Tibial nerve (tissue), 4 donors: ENCODE results near the gene C9orf72. TPM values are rescaled to one million over a fixed set of nuclear protein-coding genes. Genes with fewer than 3 reads are reported as not detected.

Source experiments
- DNase-seq, 2 donors: peaks; one replicate each; pipeline ENCODE4 v3.0.0-alpha.2; 2019; ENCODE audit warnings: low spot score in 2 of 2
- H3K27ac ChIP-seq, 4 donors: fragments of 200-600 bp; sonication (generic) in 3 of 4; one replicate each; pipeline ENCODE4 v1.5.1; 2017 to 2019; ENCODE audit warnings: mild to moderate bottlenecking in 1 of 4
- H3K27me3 ChIP-seq, 2 donors: fragments of 200-600 bp; sonication (generic) in 1 of 2; one replicate each; pipeline versions ENCODE4 v1.5.1 to v1.6.0; 2017 to 2019
- H3K36me3 ChIP-seq, 3 donors: fragments of 200-600 bp; sonication (generic); one replicate each; pipeline ENCODE4 v1.5.1; 2018 to 2019
- H3K4me1 ChIP-seq, 4 donors: fragments of 200-600 bp; sonication (generic) in 3 of 4; one replicate each; pipeline ENCODE4 v1.5.1; 2017 to 2019
- H3K4me3 ChIP-seq, 4 donors: fragments of 200-600 bp; sonication (generic) in 3 of 4; one replicate each; pipeline ENCODE4 v1.5.1; 2017 to 2019; ENCODE audit warnings: mild to moderate bottlenecking in 1 of 4, moderate library complexity in 1 of 4
- H3K9me3 ChIP-seq, 4 donors: fragments of 200-600 bp; sonication (generic) in 3 of 4; one replicate each; pipeline ENCODE4 v1.5.1; 2017 to 2019
- EP300 ChIP-seq, 2 donors: sonication (generic); formaldehyde crosslinking; IDR thresholded peaks; one replicate each; pipeline ENCODE4 v1.6.1; 2017; ENCODE audit warnings: antibody characterized with exemption in 2 of 2, mild to moderate bottlenecking in 1 of 2
- POLR2A ChIP-seq, 2 donors: fragments of 450-650 bp; IDR thresholded peaks; one replicate each; pipeline ENCODE4 v1.6.1; 2017; ENCODE audit warnings: antibody characterized with exemption in 2 of 2, mild to moderate bottlenecking in 2 of 2, moderate library complexity in 2 of 2
- WGBS, 2 donors: methylation state at CpG; one replicate each; pipeline ENCODE4 v1.1.5; 2018; 5-methylcytosine and 5-hydroxymethylcytosine counted together
- total RNA-seq, 4 donors: library from RNA; depleted of rRNA; stranded (reverse); fragments of >200 nt; gene quantifications; one replicate each; pipeline ENCODE4 v1.1.0, GENCODE V29; 2016
- TF ChIP-seq, protein P1 (sequence below), 5 experiments: fragments of 200-600 bp in 3 of 5; fragments of 450-650 bp in 2 of 5; sonication (generic) in 3 of 5; IDR thresholded peaks; one replicate each; pipeline ENCODE4 v1.5.1; 2016 to 2019; ENCODE audit warnings: antibody characterized with exemption in 5 of 5, mild to moderate bottlenecking in 3 of 5, moderate library complexity in 2 of 5

The C9orf72 gene
- total RNA-seq, 4 donors from 2014 or later: 19.0 to 23.8 (median 20.7) TPM

DNA sequence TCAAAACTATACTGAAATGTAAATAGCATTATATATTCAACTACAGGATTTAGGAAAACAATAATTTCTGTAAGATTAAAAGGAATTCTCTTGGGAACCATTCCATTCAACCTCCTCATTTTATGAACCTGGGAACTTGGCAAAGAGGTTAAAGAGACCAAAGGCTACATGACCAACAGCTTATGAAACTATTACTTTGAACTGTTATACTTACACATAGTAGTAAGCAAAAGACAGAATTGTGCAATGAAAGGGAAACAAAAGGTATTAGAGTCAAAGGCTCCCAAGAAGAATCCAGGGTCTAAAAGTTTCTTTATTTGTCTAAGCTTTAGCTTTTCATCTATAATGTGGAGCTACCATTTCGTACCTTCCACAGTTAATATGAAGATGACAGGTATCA, 7.2 kb downstream of the C9orf72 start:
- Histone ChIP-seq H3K9me3 (no peaks in the 10 kb centered on the region), H3K36me3 (peaks cover 0 to 20% (median 0%) of the 10 kb centered on the region in 3 donors), H3K4me1 (peaks cover 0 to 9% (median 0%) of the 10 kb centered on the region in 4 donors), H3K27me3 (no peaks in the 10 kb centered on the region), H3K27ac (no peak overlapping the region), H3K4me3 (no peak overlapping the region)
- DNase-seq: no peak
- no peak for TF ChIP-seq EP300 (IDR thresholded peaks at IDR 0.05)
- TF ChIP-seq, protein P1, sequence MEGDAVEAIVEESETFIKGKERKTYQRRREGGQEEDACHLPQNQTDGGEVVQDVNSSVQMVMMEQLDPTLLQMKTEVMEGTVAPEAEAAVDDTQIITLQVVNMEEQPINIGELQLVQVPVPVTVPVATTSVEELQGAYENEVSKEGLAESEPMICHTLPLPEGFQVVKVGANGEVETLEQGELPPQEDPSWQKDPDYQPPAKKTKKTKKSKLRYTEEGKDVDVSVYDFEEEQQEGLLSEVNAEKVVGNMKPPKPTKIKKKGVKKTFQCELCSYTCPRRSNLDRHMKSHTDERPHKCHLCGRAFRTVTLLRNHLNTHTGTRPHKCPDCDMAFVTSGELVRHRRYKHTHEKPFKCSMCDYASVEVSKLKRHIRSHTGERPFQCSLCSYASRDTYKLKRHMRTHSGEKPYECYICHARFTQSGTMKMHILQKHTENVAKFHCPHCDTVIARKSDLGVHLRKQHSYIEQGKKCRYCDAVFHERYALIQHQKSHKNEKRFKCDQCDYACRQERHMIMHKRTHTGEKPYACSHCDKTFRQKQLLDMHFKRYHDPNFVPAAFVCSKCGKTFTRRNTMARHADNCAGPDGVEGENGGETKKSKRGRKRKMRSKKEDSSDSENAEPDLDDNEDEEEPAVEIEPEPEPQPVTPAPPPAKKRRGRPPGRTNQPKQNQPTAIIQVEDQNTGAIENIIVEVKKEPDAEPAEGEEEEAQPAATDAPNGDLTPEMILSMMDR (IDR thresholded peaks at IDR 0.05): no peak
- no peak for TF ChIP-seq POLR2A (IDR thresholded peaks at IDR 0.05)
- WGBS, 2 donors: 96 to 97% methylated on average over 1 of the region's 1 CpG

DNA sequence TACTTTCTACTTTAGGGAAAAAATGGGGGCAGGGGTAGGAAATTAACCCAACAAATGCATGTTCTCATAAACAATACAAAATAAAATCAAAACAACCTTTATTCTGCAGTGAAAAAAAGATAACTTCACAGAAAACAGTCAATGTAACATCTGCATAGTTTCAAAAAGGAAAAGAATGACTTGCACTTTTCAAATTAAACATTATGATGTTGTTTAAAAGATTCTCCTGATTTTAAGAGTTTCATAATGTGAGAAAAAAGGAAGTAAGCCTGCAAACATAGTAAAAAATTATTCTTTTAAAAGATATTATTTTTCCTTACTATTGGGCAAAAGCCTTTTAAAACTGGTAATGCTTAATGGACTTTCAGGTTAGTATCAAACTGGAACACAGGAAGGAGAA, 7.6 kb downstream of the C9orf72 start:
- H3K27ac ChIP-seq: no peak overlapping the region
- DNase-seq: no peak
- H3K9me3 ChIP-seq: no peaks in the 10 kb centered on the region
- H3K27me3 ChIP-seq: no peaks in the 10 kb centered on the region
- TF ChIP-seq POLR2A (IDR thresholded peaks at IDR 0.05): no peak
- TF ChIP-seq EP300 (IDR thresholded peaks at IDR 0.05): no peak
- TF ChIP-seq, protein P1 (IDR thresholded peaks at IDR 0.05): no peak
- peaks cover 0 to 9% (median 0%) of the 10 kb centered on the region in 4 donors for H3K4me1 ChIP-seq
- H3K4me3 ChIP-seq: no peak overlapping the region
- H3K36me3 ChIP-seq: peaks cover 0 to 24% (median 0%) of the 10 kb centered on the region in 3 donors

DNA sequence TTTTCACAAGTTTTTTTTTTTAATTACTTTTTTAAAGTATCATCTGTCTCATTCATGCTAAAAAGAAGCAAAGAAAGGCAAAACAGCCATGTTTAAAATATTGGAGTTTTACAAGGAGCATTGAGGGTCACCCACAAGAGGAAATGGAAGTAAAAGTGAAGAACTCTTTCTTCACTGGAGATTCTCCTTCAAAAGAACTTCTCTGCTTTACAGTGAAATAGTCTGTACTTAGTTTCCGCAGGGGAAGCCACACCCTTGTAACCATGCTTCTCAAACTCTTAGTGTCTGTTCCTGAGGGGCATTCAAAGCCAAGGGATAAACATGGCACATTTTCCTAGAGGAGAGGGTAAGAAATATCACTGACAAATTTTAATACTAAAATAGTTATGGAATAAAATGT, 8.6 kb downstream of the C9orf72 start:
- peaks cover 0 to 27% (median 0%) of the 10 kb centered on the region in 3 donors for H3K36me3 ChIP-seq
- no peak for DNase-seq
- TF ChIP-seq EP300 (IDR thresholded peaks at IDR 0.05) (no peak), POLR2A (IDR thresholded peaks at IDR 0.05) (no peak)
- TF ChIP-seq, protein P1 (IDR thresholded peaks at IDR 0.05): no peak
- 89 to 91% methylated on average over 1 of the region's 1 CpG for WGBS, 2 donors
- peaks cover 0 to 9% (median 0%) of the 10 kb centered on the region in 4 donors for H3K4me1 ChIP-seq
- no peaks in the 10 kb centered on the region for H3K27me3 ChIP-seq
- no peak overlapping the region for H3K4me3 ChIP-seq
- H3K27ac ChIP-seq: no peak overlapping the region
- H3K9me3 ChIP-seq: no peaks in the 10 kb centered on the region

DNA sequence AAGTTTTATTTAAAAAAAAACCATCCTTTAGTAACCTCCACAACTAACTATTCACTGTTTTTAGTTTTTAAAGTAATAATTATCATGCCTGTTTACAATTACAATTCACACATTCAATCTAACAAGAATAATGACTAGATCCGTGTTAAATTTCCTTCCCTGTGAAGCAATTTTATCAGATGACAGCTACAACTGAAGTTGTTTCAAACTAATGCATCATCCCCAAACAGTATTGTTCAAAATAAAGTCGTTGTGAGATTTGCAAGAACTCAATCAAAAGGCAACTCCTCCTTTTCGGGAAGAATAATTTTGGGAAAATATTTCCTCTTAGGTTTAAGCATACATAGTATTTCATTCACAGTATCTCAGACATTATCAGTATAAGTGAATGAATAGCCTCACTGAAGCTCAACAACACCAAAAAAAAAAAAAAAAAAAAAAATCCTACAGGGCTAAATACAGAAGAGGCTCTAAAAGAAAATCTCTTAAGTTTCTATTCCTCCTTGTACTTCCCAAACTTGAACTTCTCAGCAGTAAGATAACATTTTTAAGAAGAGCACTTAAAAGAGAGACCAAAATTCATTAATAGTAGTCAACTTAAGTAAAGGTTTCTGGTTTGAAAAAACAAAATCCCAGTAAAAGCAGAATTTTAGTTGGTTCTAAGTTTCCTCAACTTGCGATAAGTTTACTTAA, 9.4 kb downstream of the C9orf72 start:
- no peaks in the 10 kb centered on the region for H3K27me3 ChIP-seq
- WGBS, 2 donors: 80 to 85% methylated on average over 4 of the region's 4 CpGs
- H3K36me3 ChIP-seq: peaks cover 0 to 35% (median 0%) of the 10 kb centered on the region in 3 donors
- TF ChIP-seq EP300 (IDR thresholded peaks at IDR 0.05): no peak
- no peak for TF ChIP-seq POLR2A (IDR thresholded peaks at IDR 0.05)
- TF ChIP-seq, protein P1 (IDR thresholded peaks at IDR 0.05): no peak
- no peak overlapping the region for H3K4me3 ChIP-seq
- no peaks in the 10 kb centered on the region for H3K9me3 ChIP-seq
- H3K4me1 ChIP-seq: peaks cover 0 to 9% (median 0%) of the 10 kb centered on the region in 4 donors
- DNase-seq: no peak
- no peak overlapping the region for H3K27ac ChIP-seq

DNA sequence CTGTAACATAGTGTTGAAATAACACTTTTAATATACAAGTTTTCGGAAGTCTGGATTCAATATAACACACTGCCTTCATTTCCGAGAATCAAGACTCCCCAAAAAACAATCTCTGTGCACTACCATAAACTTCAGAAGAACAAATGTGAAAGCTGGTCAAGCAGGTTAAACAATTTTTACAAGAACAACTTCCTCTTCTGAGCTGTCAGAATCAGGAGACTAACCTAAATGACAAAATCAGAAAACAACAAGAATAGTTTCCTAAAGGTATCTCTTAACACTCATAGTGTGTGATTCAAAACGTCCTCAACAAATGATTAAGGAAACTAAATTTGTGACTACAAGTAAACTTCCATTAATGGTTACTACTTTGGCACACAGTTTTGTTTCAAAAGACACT, 11.6 kb downstream of the C9orf72 start:
- Histone ChIP-seq H3K9me3 (no peaks in the 10 kb centered on the region), H3K4me1 (peaks cover 0 to 9% (median 0%) of the 10 kb centered on the region in 4 donors), H3K36me3 (peaks cover 0 to 42% (median 0%) of the 10 kb centered on the region in 3 donors), H3K4me3 (no peak overlapping the region), H3K27me3 (no peaks in the 10 kb centered on the region), H3K27ac (no peak overlapping the region)
- 87% methylated on average over 3 of the region's 3 CpGs for WGBS, 2 donors
- DNase-seq: no peak
- no peak for TF ChIP-seq POLR2A (IDR thresholded peaks at IDR 0.05)
- TF ChIP-seq, protein P1 (IDR thresholded peaks at IDR 0.05): no peak
- no peak for TF ChIP-seq EP300 (IDR thresholded peaks at IDR 0.05)
